ENCODE measurements around the gene KRT80. TPM values are rescaled to one million over a fixed set of nuclear protein-coding genes. Genes with fewer than 3 reads are reported as not detected.
"Not testable (repeated sequence)": the region's sequence is repeated elsewhere in the genome, so short reads cannot be mapped to it uniquely, and the experiment has no call there.

KRT80 gene
- under 1 TPM; 0.07 to 0.09 TPM for total RNA-seq
- polyA plus RNA-seq (2013, experiment 1 of 2): 0.11 TPM
- 0.08 TPM for polyA plus RNA-seq (2013, experiment 2 of 2)
- long read RNA-seq, experiment 1: 0 reads
- long read RNA-seq, experiment 2: 0 reads
- long read RNA-seq, experiment 3: 0 reads
- long read RNA-seq, experiment 4: 0 reads

DNA sequence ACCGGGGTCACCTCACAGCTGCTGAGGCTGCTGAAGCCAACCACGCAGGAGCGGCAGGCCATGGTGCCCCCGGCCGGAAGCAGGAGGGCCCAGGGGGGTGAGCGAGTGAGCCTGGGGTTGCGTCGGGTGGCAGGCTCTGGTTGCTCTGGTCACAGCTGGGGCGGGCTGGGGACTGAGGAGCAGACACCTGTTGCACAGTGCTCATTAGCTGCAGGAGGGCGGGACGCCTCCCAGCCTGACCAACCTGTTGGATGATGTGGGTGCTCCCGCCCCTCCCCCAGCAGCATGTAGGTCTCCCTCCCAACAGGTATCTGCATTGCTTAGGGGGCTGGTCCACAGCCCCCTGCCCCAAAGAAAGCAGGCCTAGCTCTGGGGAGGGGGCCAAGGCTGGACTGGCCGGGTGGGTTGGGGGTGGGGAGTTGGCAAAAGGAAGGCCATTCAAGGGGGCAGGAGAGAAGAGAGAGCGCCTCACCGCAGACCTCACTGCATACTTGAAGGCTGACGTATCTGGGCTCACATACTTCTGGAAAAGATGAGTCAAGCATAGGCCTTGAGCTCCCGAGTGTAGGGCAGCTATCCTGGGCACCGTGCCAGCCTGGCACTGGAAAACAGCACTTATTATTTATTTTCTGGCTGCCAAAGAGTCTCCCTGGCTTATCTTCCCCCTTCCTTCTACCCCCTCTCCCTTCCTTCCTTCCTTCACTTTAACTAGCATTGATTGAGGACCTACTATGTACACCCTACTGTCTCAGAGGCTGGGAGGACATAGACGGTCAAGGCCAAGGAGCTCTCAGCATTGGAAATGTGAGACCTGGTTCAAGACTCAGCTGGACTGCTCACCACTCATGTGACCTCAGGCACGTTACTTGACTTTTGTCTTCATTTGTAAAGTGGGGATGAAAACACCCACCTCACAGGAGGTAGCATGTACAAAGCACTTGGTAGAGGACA, at the start of gene KRT80:
Gene KRT80 (minus strand): TSS at position 174 of the 951 bp plus-strand sequence. CDS start 112 bp downstream, at position 62.
- DNase-seq: no peak
- Mint-ChIP-seq H3K27me3 (ENCODE audit: insufficient read depth) (no peaks in the 10 kb centered on the region), H3K4me3 (no peak within 1 kb of the TSS), H3K36me3 (ENCODE audit: low read depth) (no peaks in the 10 kb centered on the region), H3K4me1 (no peaks in the 10 kb centered on the region), H3K9me3 (no peaks in the 10 kb centered on the region), H3K27ac (no peak within 1 kb of the TSS)
- 87 to 94% methylated on average over 15 to 20 of the region's 20 CpGs for WGBS, 2 experiments (ENCODE audit: insufficient coverage in 1 of 2, insufficient read length in 1 of 2)
- Histone ChIP-seq H3K4me1 (ENCODE audit: control insufficient read depth, insufficient read depth, low read length) (no peaks in the 10 kb centered on the region), H3K9me3 (ENCODE audit: control insufficient read depth, low read length) (no peaks in the 10 kb centered on the region), H3K4me3 (ENCODE audit: low read length) (no peak within 1 kb of the TSS), H3K27me3 (ENCODE audit: control insufficient read depth, insufficient read depth, low read length, poor library complexity, severe bottlenecking) (no peaks in the 10 kb centered on the region), H3K36me3 (ENCODE audit: control insufficient read depth, insufficient read depth, low read length) (no peaks in the 10 kb centered on the region), H3K9ac (ENCODE audit: extremely low read depth, low read length, poor library complexity, severe bottlenecking) (no peak within 1 kb of the TSS), H3K27ac (ENCODE audit: low read depth, low read length) (no peak within 1 kb of the TSS)
- TF ChIP-seq, protein P1, sequence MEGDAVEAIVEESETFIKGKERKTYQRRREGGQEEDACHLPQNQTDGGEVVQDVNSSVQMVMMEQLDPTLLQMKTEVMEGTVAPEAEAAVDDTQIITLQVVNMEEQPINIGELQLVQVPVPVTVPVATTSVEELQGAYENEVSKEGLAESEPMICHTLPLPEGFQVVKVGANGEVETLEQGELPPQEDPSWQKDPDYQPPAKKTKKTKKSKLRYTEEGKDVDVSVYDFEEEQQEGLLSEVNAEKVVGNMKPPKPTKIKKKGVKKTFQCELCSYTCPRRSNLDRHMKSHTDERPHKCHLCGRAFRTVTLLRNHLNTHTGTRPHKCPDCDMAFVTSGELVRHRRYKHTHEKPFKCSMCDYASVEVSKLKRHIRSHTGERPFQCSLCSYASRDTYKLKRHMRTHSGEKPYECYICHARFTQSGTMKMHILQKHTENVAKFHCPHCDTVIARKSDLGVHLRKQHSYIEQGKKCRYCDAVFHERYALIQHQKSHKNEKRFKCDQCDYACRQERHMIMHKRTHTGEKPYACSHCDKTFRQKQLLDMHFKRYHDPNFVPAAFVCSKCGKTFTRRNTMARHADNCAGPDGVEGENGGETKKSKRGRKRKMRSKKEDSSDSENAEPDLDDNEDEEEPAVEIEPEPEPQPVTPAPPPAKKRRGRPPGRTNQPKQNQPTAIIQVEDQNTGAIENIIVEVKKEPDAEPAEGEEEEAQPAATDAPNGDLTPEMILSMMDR (conservative IDR thresholded peaks at IDR 0.05): no peak

DNA sequence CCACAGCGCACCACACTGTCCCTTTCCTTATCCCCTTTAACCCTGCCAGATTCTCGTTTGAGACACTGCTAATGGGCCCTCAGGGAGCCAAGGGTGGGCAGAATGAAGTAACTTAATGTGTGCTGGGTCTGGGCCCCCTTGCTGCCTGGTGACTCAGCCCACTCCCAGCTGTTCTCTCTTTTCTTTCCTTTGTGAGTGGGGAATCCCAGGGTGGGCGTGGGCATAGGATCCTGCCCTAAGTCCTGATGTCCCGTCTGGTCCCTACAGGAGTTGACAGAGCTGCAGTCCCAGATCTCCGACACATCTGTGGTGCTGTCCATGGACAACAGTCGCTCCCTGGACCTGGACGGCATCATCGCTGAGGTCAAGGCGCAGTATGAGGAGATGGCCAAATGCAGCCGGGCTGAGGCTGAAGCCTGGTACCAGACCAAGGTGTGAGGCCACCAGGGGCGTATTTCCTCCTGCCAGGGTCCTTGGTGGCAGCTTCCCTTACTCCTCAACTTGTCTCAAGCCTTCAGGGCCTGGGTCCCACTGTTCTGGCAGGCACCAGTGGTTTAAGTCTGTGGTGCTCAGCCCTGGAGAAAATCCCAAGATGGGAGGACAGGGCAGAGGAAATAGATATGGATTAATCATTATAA, 49.5 kb upstream of the KRT80 start:
- DNase-seq: no peak
- H3K4me1 Mint-ChIP-seq: no peaks in the 10 kb centered on the region
- no peaks in the 10 kb centered on the region for H3K36me3 ChIP-seq (ENCODE audit: control insufficient read depth, insufficient read depth, low read length)
- WGBS, 2 experiments (ENCODE audit: insufficient coverage in 1 of 2, insufficient read length in 1 of 2): 87 to 95% methylated on average over 7 to 11 of the region's 11 CpGs
- H3K27me3 ChIP-seq (ENCODE audit: control insufficient read depth, insufficient read depth, low read length, poor library complexity, severe bottlenecking): no peaks in the 10 kb centered on the region
- H3K4me1 ChIP-seq (ENCODE audit: control insufficient read depth, insufficient read depth, low read length): no peaks in the 10 kb centered on the region
- H3K27ac ChIP-seq (ENCODE audit: low read depth, low read length): no peak overlapping the region
- no peaks in the 10 kb centered on the region for H3K9me3 Mint-ChIP-seq
- H3K4me3 ChIP-seq (ENCODE audit: low read length): no peak overlapping the region
- H3K9me3 ChIP-seq (ENCODE audit: control insufficient read depth, low read length): no peaks in the 10 kb centered on the region
- no peak overlapping the region for H3K9ac ChIP-seq (ENCODE audit: extremely low read depth, low read length, poor library complexity, severe bottlenecking)
- H3K27me3 Mint-ChIP-seq (ENCODE audit: insufficient read depth): peaks cover 16% of the 10 kb centered on the region
- no peak overlapping the region for H3K27ac Mint-ChIP-seq
- H3K4me3 Mint-ChIP-seq: no peak overlapping the region
- no peaks in the 10 kb centered on the region for H3K36me3 Mint-ChIP-seq (ENCODE audit: low read depth)
- TF ChIP-seq, protein P1 (conservative IDR thresholded peaks at IDR 0.05): peak; percentile 46

DNA sequence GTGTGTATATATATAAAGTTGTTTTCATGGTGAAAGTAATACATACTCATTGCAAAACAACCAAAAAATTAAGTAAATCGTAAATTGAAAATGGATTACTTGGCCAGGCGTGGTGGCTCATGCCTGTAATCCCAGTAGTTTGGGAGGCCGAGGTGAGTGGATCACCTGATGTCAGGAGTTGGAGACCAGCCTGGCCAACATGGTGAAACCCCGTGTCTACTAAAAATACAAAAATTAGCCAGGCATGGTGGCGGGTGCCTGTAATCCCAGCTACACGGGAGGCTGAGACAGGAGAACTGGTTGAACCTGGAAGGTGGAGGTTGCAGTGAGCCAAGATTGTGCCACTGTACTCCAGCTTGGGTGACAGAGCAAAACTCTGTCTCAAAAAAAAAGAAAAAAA, 48.4 kb upstream of the KRT80 start:
- H3K27me3 Mint-ChIP-seq (ENCODE audit: insufficient read depth): peaks cover 24% of the 10 kb centered on the region
- H3K4me1 Mint-ChIP-seq; H3K27ac ChIP-seq (ENCODE audit: low read depth, low read length); H3K9me3 Mint-ChIP-seq; H3K9ac ChIP-seq (ENCODE audit: extremely low read depth, low read length, poor library complexity, severe bottlenecking); DNase-seq; H3K4me3 Mint-ChIP-seq; H3K4me1 ChIP-seq (ENCODE audit: control insufficient read depth, insufficient read depth, low read length); H3K9me3 ChIP-seq (ENCODE audit: control insufficient read depth, low read length); H3K4me3 ChIP-seq (ENCODE audit: low read length); H3K27me3 ChIP-seq (ENCODE audit: control insufficient read depth, insufficient read depth, low read length, poor library complexity, severe bottlenecking); H3K36me3 Mint-ChIP-seq (ENCODE audit: low read depth); H3K27ac Mint-ChIP-seq; H3K36me3 ChIP-seq (ENCODE audit: control insufficient read depth, insufficient read depth, low read length): not testable (repeated sequence)
- WGBS, 2 experiments (ENCODE audit: insufficient coverage in 1 of 2, insufficient read length in 1 of 2): 89 to 96% methylated on average over 6 of the region's 6 CpGs

Data from endodermal cell (in vitro differentiated cells).